GM12878 (cell line): ENCODE measurements around the gene LMF1. TPM values are rescaled to one million over a fixed set of nuclear protein-coding genes. Genes with fewer than 3 reads are reported as not detected.

Experiments used
- ATAC-seq: fragments of 200-7000 bp; cut with Tn5 transposase; 3 replicates; pipeline ENCODE4 v1.9.1; 2020; ENCODE audit warnings: mild to moderate bottlenecking, moderate library complexity
- BruUV-seq: library from RNA; stranded (reverse); fragments of 400-500 nt; replicated peaks from 2 replicates; lab custom pipeline; 2021; lab: Mats Ljungman, UMichigan
- CTCF ChIA-PET: fragments of 300-600 bp; sonication (Branson Sonifier 250); formaldehyde crosslinking; extraction: SDS; loops from one replicate; lab custom pipeline; 2021; ENCODE audit warnings: inconsistent platforms; lab: Yijun Ruan, JAX
- POLR2A ChIA-PET: fragments of 350-600 bp; formaldehyde crosslinking; extraction: SDS; loops from one replicate; lab custom pipeline; 2021; ENCODE audit warnings: inconsistent platforms; lab: Charles Lee
- RAD21 ChIA-PET: fragments of 300-600 bp; sonication (Branson Sonifier 250); formaldehyde crosslinking; loops from one replicate; lab custom pipeline; 2023; ENCODE audit warnings: antibody characterized with exemption; ENCODE audit not compliant: unreplicated experiment; lab: Charles Lee
- SMC1A ChIA-PET: fragments of 300-600 bp; sonication (Branson Sonifier 250); formaldehyde crosslinking; loops from one replicate; lab custom pipeline; 2023; ENCODE audit not compliant: unreplicated experiment, uncharacterized antibody; lab: Charles Lee
- DNase-seq: peaks from one replicate; pipeline ENCODE4 v3.0.0-alpha.2; 2011; ENCODE audit warnings: low read depth, low spot score
- FAIRE-seq: peaks from 3 replicates; lab custom pipeline; 2011; peaks lifted over from hg19 to GRCh38; lab: Jason Lieb, UNC
- H2AFZ ChIP-seq: 2 replicates; pipeline ENCODE4 v1.6.0; 2011; ENCODE audit warnings: low read depth, low read length, control low read depth; ENCODE audit not compliant: control insufficient read depth
- H3K27ac ChIP-seq: 2 replicates; pipeline ENCODE4 v1.5.1; 2011; ENCODE audit warnings: control low read depth; ENCODE audit not compliant: control insufficient read depth, insufficient read depth
- H3K27me3 ChIP-seq, 2 experiments: replicated peaks in 1 of 2; 2 replicates each; pipeline versions ENCODE4 v1.6.0 to v1.6.1; 2011; ENCODE audit warnings: low read length in 1 of 2; ENCODE audit not compliant: control insufficient read depth in 2 of 2, insufficient read depth in 2 of 2
- H3K36me3 ChIP-seq, 2 experiments: 2 replicates each; pipeline ENCODE4 v1.5.1; 2011; ENCODE audit warnings: low read length in 1 of 2; ENCODE audit not compliant: control insufficient read depth in 2 of 2, insufficient read depth in 2 of 2
- H3K4me1 ChIP-seq: 2 replicates; pipeline ENCODE4 v1.6.1; 2011; ENCODE audit warnings: mild to moderate bottlenecking, low read length, moderate library complexity, mixed read lengths; ENCODE audit not compliant: control insufficient read depth, insufficient read depth
- H3K4me2 ChIP-seq: 2 replicates; pipeline ENCODE4 v1.6.0; 2011; ENCODE audit warnings: control low read depth; ENCODE audit not compliant: control insufficient read depth, insufficient read depth
- H3K4me3 ChIP-seq: fragments of 200-600 bp; sonication (generic); 2 replicates; pipeline ENCODE4 v1.5.1; 2016
- H3K79me2 ChIP-seq: 2 replicates; pipeline ENCODE4 v1.6.0; 2011; ENCODE audit warnings: low read length; ENCODE audit not compliant: control insufficient read depth, insufficient read depth
- H3K9ac ChIP-seq: 2 replicates; pipeline ENCODE4 v1.8.0; 2011; ENCODE audit warnings: low read length, control low read depth, mixed read lengths; ENCODE audit not compliant: control insufficient read depth, insufficient read depth
- H3K9me3 ChIP-seq: replicated peaks from 3 replicates; pipeline ENCODE4 v1.5.1; 2011; ENCODE audit warnings: mild to moderate bottlenecking, low read length; ENCODE audit not compliant: control insufficient read depth, insufficient read depth
- H4K20me1 ChIP-seq: 2 replicates; pipeline ENCODE4 v1.6.0; 2011; ENCODE audit not compliant: control insufficient read depth, insufficient read depth
- CUX1 ChIP-seq: IDR thresholded peaks from 2 replicates; pipeline ENCODE4 v1.6.1; 2012; ENCODE audit warnings: improper control_type of control experiment, low read depth, low read length; ENCODE audit not compliant: insufficient replicate concordance
- IRF3 ChIP-seq: fragments of 450-650 bp; IDR thresholded peaks from 2 replicates; pipeline ENCODE4 v1.6.1; 2014; ENCODE audit warnings: mild to moderate bottlenecking
- IRF5 ChIP-seq: fragments of 450-650 bp; IDR thresholded peaks from 2 replicates; pipeline ENCODE4 v1.6.1; 2017; ENCODE audit warnings: borderline replicate concordance
- RUNX3 ChIP-seq: IDR thresholded peaks from 2 replicates; pipeline ENCODE4 v1.6.1; 2012; ENCODE audit warnings: low read length, inconsistent platforms
- TARDBP ChIP-seq: IDR thresholded peaks from 2 replicates; pipeline ENCODE4 v1.6.1; 2016; ENCODE audit warnings: borderline replicate concordance
- ZNF217 ChIP-seq: fragments of 450-650 bp; IDR thresholded peaks from 2 replicates; pipeline ENCODE4 v1.6.1; 2017; ENCODE audit warnings: antibody characterized with exemption, mild to moderate bottlenecking
- ZNF24 ChIP-seq: fragments of 450-650 bp; IDR thresholded peaks from 2 replicates; pipeline ENCODE4 v1.6.1; 2017; ENCODE audit warnings: antibody characterized with exemption, mild to moderate bottlenecking
- WGBS: methylation state at CpG from one replicate; pipeline ENCODE4 v1.1.6; 2016; ENCODE audit warnings: low lambda C conversion rate; ENCODE audit not compliant: insufficient replicate concordance, insufficient coverage; ENCODE audit errors: missing lambda C conversion rate; 5-methylcytosine and 5-hydroxymethylcytosine counted together
- in situ Hi-C: fragments of 300-500 bp; cut with MboI; formaldehyde crosslinking; loops from 9 replicates; pipeline ENCODE4 v1.14.3; 2018; ENCODE audit warnings: mixed read lengths
- intact Hi-C: fragments of 100-400 bp; cut with micrococcal nuclease; formaldehyde crosslinking; loops from one replicate; pipeline ENCODE4 v1.14.2; 2022; ENCODE audit not compliant: unreplicated experiment
- polyA plus RNA-seq, 11 experiments: library from polyadenylated mRNA; depleted of rRNA in 4 of 11; unstranded in 6 of 11; stranded (reverse) in 5 of 11; fragments of >200 nt; fragmentation: Nextera tagmentation in 4 of 11; fragmentation: Illumina TruSeq in 1 of 11; extraction: Ambion mirVana in 4 of 11; extraction: Trizol in 1 of 11; gene quantifications; 1 replicate in 1 of 11; 2 replicates in 10 of 11; pipeline versions ENCODE4 v1.2.1 to v1.2.3, GENCODE V29; 2011 to 2016; ENCODE audit warnings: inconsistent platforms in 2 of 11, missing spikeins in 2 of 11, low read depth in 1 of 11
- total RNA-seq, 4 experiments: library from RNA; depleted of rRNA in 3 of 4; stranded (reverse); fragments of >200 nt in 3 of 4; fragmentation: Illumina TruSeq in 1 of 4; extraction: Trizol in 1 of 4; gene quantifications; 2 replicates each; pipeline versions ENCODE4 v1.2.1 to v1.2.3, GENCODE V29; 2013 to 2021

LMF1 gene
- total and polyA plus RNA-seq, 10 of the 15 experiments (the other 5 are each of a cell fraction or from before 2014, with no cell fraction given) = 0.18 to 3.2 (median 1.4) TPM; not detected in 1

GRCh38 chr16:917591-918061 is 53.2 kb downstream of the LMF1 start:
- no peak for FAIRE-seq

More at GRCh38 chr16:917591-918061, 53.2 kb downstream of the LMF1 start:
- no TSS peak for BruUV-seq
- in situ Hi-C loops (no loop called here), intact Hi-C loops (no loop called here)
- no peaks in the 10 kb centered on the region for H3K79me2 ChIP-seq
- H3K27ac ChIP-seq = no peak overlapping the region
- no peak overlapping the region for H3K9ac ChIP-seq
- whole genome bisulfite sequencing = 75% methylated on average over 21 of the region's 21 CpGs
- H3K4me3 ChIP-seq = no peak overlapping the region
- ATAC-seq (no peak), DNase-seq (no peak)
- no peaks in the 10 kb centered on the region for H4K20me1 ChIP-seq
- SMC1A ChIA-PET = no interaction called here
- no peak for TF ChIP-seq ZNF24
- no peak for TF ChIP-seq IRF3
- TF ChIP-seq ZNF217 = no peak
- no peak for TF ChIP-seq CUX1
- TF ChIP-seq IRF5 = no peak
- TF ChIP-seq RUNX3 = no peak
- TF ChIP-seq TARDBP = no peak
- RAD21 ChIA-PET = no interaction called here
- POLR2A ChIA-PET = no interaction called here
- H3K4me1 ChIP-seq = no peaks in the 10 kb centered on the region
- no peak overlapping the region for H3K4me2 ChIP-seq
- H3K9me3 ChIP-seq = peaks cover 4% of the 10 kb centered on the region; the same call in 1 of the 3 replicates
- CTCF ChIA-PET = no interaction called here
- no peaks in the 10 kb centered on the region for H3K36me3 ChIP-seq
- no peak overlapping the region for H2AFZ ChIP-seq
- no peaks in the 10 kb centered on the region for H3K27me3 ChIP-seq
